SK-N-SH (cell line): Measurements from ENCODE around the gene UNC5B. TPM values are rescaled to one million over a fixed set of nuclear protein-coding genes. Genes with fewer than 3 reads are reported as not detected.

Experiments used
- CTCF ChIA-PET: fragments of 300-600, 350-600 bp; formaldehyde crosslinking; extraction: SDS; loops from one replicate; lab custom pipeline; 2021; lab: Yijun Ruan, JAX
- POLR2A ChIA-PET: fragments of 350-600 bp; sonication (Branson Sonifier 250); formaldehyde crosslinking; extraction: SDS; loops from one replicate; lab custom pipeline; 2020; ENCODE audit warnings: antibody characterized with exemption, inconsistent platforms; lab: Yijun Ruan, JAX
- DNase-seq: peaks from one replicate; pipeline ENCODE4 v3.0.0; 2012
- H2AFZ ChIP-seq: fragments of 200-600 bp; sonication (generic); 2 replicates; pipeline ENCODE4 v1.8.1; 2016; ENCODE audit warnings: antibody characterized with exemption, mild to moderate bottlenecking, low read depth
- H3F3A ChIP-seq: fragments of 200-600 bp; sonication (generic); replicated peaks from 2 replicates; pipeline ENCODE3; 2016; ENCODE audit warnings: antibody characterized with exemption, mild to moderate bottlenecking; ENCODE audit not compliant: insufficient read depth
- H3K27ac ChIP-seq, 2 experiments: fragments of 200-500 bp in 1 of 2; fragments of 200-600 bp in 1 of 2; sonication (Bioruptor generic) in 1 of 2; sonication (generic), shearing (Covaris generic) in 1 of 2; 2 replicates each; pipeline versions ENCODE4 v1.5.1 to v1.6.1; 2014 to 2016; ENCODE audit warnings: low read depth in 2 of 2, inconsistent platforms in 1 of 2, low read length in 1 of 2, mild to moderate bottlenecking in 1 of 2, mixed read lengths in 1 of 2
- H3K27me3 ChIP-seq: fragments of 200-600 bp; sonication (generic), shearing (Covaris generic); 2 replicates; pipeline ENCODE4 v1.6.1; 2016; ENCODE audit warnings: mixed run types; ENCODE audit not compliant: insufficient read depth
- H3K36me3 ChIP-seq, 2 experiments: fragments of 200-500 bp in 1 of 2; fragments of 200-600 bp in 1 of 2; sonication (Bioruptor generic) in 1 of 2; sonication (generic) in 1 of 2; replicated peaks in 1 of 2; 2 replicates each; pipeline versions ENCODE3 to v1.5.1; 2014 to 2016; ENCODE audit warnings: low read length in 1 of 2, mild to moderate bottlenecking in 1 of 2; ENCODE audit not compliant: insufficient read depth in 2 of 2, control insufficient read depth in 1 of 2
- H3K4me1 ChIP-seq, 2 experiments: fragments of 200-500 bp in 1 of 2; fragments of 200-600 bp in 1 of 2; sonication (Bioruptor generic) in 1 of 2; sonication (generic), shearing (Covaris generic) in 1 of 2; 2 replicates each; pipeline versions ENCODE4 v1.5.1 to v1.6.1; 2014 to 2016; ENCODE audit warnings: low read depth in 1 of 2, low read length in 1 of 2, mixed run types in 1 of 2; ENCODE audit not compliant: insufficient read depth in 2 of 2, control insufficient read depth in 1 of 2
- H3K4me2 ChIP-seq: fragments of 200-600 bp; sonication (generic), shearing (Covaris generic); 2 replicates; pipeline ENCODE4 v1.6.1; 2017; ENCODE audit warnings: mixed run types
- H3K4me3 ChIP-seq, 2 experiments: fragments of 200-500 bp in 1 of 2; fragments of 200-600 bp in 1 of 2; sonication (Bioruptor generic) in 1 of 2; sonication (generic), shearing (Covaris generic) in 1 of 2; 2 replicates each; pipeline versions ENCODE4 v1.5.1 to v1.8.1; 2014 to 2016; ENCODE audit warnings: low read depth in 2 of 2, inconsistent platforms in 1 of 2, low read length in 1 of 2, mild to moderate bottlenecking in 1 of 2, mixed read lengths in 1 of 2, moderate library complexity in 1 of 2
- H3K79me2 ChIP-seq: fragments of 200-600 bp; sonication (generic); 2 replicates; pipeline ENCODE4 v1.8.1; 2017; ENCODE audit warnings: mild to moderate bottlenecking; ENCODE audit not compliant: insufficient read depth
- H3K9ac ChIP-seq: fragments of 200-600 bp; sonication (generic); 2 replicates; pipeline ENCODE4 v1.6.1; 2017; ENCODE audit warnings: mixed run types
- H3K9me2 ChIP-seq: fragments of 200-600 bp; sonication (generic); 2 replicates; pipeline ENCODE4 v1.6.1; 2017; ENCODE audit warnings: mixed run types
- H3K9me3 ChIP-seq: fragments of 200-600 bp; sonication (generic); 2 replicates; pipeline ENCODE4 v1.6.1; 2017; ENCODE audit warnings: mixed run types, mild to moderate bottlenecking, moderate library complexity
- H4K20me1 ChIP-seq: fragments of 200-600 bp; sonication (generic); 2 replicates; pipeline ENCODE4 v1.6.1; 2017; ENCODE audit warnings: mild to moderate bottlenecking, mixed run types; ENCODE audit not compliant: insufficient read depth
- EP300 ChIP-seq, 2 experiments: IDR thresholded peaks; 2 replicates each; pipeline versions ENCODE4 v1.4.0 to v1.6.1; 2012; ENCODE audit warnings: borderline replicate concordance in 1 of 2, low read depth in 1 of 2, low read length in 1 of 2
- FOXJ3 ChIP-seq: sonication (generic); formaldehyde crosslinking; IDR thresholded peaks from 2 replicates; pipeline ENCODE4 v1.5.1; 2020; ENCODE audit warnings: mild to moderate bottlenecking, missing genetic modification reagents
- RAD21 ChIP-seq: IDR thresholded peaks from 2 replicates; pipeline ENCODE4 v1.6.1; 2012; ENCODE audit warnings: mild to moderate bottlenecking, low read length
- SMC3 ChIP-seq: IDR thresholded peaks from 2 replicates; pipeline ENCODE4 v1.6.1; 2012; ENCODE audit warnings: low read depth, low read length, improper control_type of control experiment
- TAF1 ChIP-seq: IDR thresholded peaks from 2 replicates; pipeline ENCODE4 v1.6.1; 2012; ENCODE audit warnings: low read depth, mild to moderate bottlenecking, low read length, moderate library complexity, borderline replicate concordance
- TCF12 ChIP-seq: IDR thresholded peaks from 2 replicates; pipeline ENCODE4 v1.4.0; 2012
- USF1 ChIP-seq: IDR thresholded peaks from 2 replicates; pipeline ENCODE4 v1.4.0; 2012; ENCODE audit warnings: low read depth, borderline replicate concordance
- WGBS: methylation state at CpG from one replicate; pipeline ENCODE4 v1.1.6; 2017; ENCODE audit warnings: low lambda C conversion rate; 5-methylcytosine and 5-hydroxymethylcytosine counted together
- polyA plus RNA-seq, 3 experiments: library from polyadenylated mRNA; depleted of rRNA; stranded (reverse); fragments of >200 nt; gene quantifications; 2 replicates each; pipeline ENCODE4 v1.2.3, GENCODE V29; 2012
- TF ChIP-seq, protein P1 (sequence below): IDR thresholded peaks from 2 replicates; pipeline ENCODE4 v1.4.0; 2012; ENCODE audit warnings: low read depth
- TF ChIP-seq, protein P2 (sequence below): fragments of 200-600 bp; sonication (generic); IDR thresholded peaks from 2 replicates; pipeline ENCODE4 v1.6.1; 2017; ENCODE audit warnings: antibody characterized with exemption, mild to moderate bottlenecking, moderate library complexity

Gene UNC5B
- polyA plus RNA-seq, 1 of the 3 experiments (the other 2 are of a cell fraction): 13.8 TPM

DNA sequence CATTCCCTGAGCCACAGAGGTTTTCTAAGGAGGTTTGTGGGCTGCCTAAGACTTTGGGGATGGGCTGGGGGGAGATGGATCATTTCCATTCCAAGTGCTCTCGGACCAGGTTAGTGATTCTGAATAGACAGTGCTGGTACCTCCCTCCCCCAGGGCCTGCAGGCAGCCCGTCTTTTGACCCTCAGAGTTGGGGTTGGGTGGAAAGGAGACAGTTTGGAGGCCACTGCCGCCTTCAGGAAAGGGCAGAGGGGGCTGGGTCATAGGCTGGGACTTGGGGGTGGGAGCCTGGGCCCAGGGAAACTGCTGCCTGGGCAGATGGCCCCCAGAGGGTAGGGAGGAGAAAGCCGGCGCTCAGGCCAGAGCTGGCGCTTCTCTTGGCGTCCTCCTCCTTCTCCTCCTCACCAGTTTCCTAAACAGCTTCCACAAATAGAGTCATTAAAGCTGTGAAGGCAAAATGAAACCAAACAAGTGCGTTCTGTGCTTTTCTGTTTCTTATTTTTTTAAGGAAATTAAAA lies 4.4 kb downstream of the UNC5B start:
- peak overlapping the region; percentile 90 to 91 for H3K27ac ChIP-seq
- DNase-seq: peak; percentile 70

DNA sequence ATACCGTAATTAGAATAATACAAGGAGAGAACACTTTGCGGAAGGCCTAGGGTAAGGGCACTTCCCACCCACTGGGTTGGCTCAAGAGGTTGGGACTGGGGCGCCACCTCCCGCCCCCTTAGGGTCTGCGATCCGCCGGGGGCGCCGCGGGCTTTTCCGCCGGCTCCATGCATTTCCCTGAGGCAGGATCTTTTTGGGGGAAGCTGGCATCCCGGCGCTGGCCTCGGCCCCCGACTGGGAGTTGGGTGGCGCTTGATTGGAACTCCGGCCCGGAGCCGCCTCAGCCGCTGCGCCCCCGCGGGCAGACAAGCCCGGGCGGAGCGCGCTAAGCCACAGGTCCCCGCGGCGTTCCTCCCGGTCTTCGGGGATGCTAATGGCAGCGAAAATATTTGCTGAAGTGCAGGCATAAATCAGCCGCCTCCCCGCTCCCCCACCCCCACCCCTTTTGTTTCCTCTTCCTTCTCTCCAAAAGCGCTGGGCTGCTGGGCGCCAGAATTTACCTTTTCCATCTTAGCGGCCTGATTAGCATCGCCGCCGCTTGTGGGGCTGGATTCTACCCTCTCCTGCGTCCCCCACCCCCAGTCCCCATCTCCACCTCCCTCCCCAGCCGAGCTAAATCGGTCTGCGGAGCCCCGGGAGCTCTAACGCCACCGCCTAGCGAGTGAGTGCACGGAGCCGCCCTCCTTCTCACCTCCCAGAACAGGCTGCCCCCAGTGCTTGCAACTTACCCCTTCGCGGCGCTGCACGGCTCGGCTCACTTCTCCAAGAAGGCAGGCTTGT lies 5.1 kb downstream of the UNC5B start:
- Histone ChIP-seq H3K79me2 (peaks cover 99% of the 10 kb centered on the region), H3K27ac (peak overlapping the region; percentile 90 to 91)
- 24% methylated on average over 31 of the region's 57 CpGs for WGBS

More for the DNA sequence above, 4.4 kb downstream of the UNC5B start:
- 28% methylated on average over 8 of the region's 8 CpGs for WGBS
- Histone ChIP-seq H2AFZ (peak overlapping the region; percentile 83; the same call in 1 of the 2 replicates), H3K79me2 (peaks cover 96% of the 10 kb centered on the region), H3F3A (peaks cover 4% of the 10 kb centered on the region), H3K9ac (peak overlapping the region; percentile 77), H3K4me3 (peak overlapping the region; percentile 53 to 70), H3K4me2 (peak overlapping the region; percentile 96), H3K27me3 (no peaks in the 10 kb centered on the region), H4K20me1 (peaks cover 76% of the 10 kb centered on the region), H3K4me1 (peaks cover 45 to 68% of the 10 kb centered on the region in 2 experiments), H3K9me3 (no peaks in the 10 kb centered on the region), H3K36me3 (no peaks in the 10 kb centered on the region), H3K9me2 (no peaks in the 10 kb centered on the region)
- TF ChIP-seq SMC3 (no peak), TCF12 (no peak), RAD21 (no peak), EP300 (IDR thresholded peaks at IDR 0.05; ENCODE audit: borderline replicate concordance in 1 of 2, low read depth in 1 of 2, low read length in 1 of 2) (no peak), USF1 (no peak), TAF1 (no peak)
- TF ChIP-seq, protein P1, sequence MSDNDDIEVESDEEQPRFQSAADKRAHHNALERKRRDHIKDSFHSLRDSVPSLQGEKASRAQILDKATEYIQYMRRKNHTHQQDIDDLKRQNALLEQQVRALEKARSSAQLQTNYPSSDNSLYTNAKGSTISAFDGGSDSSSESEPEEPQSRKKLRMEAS: no peak
- POLR2A ChIA-PET: interaction anchor here (0.6 to 6.9 kb wide), 7 partner anchors 17 to 624 kb away, joined by 3 to 65 read pairs (median 14); no protein-coding TSS in a partner anchor
- CTCF ChIA-PET: interaction anchor here (1.0 to 10.6 kb wide), 11 partner anchors 10 to 313 kb away, joined by 3 to 107 read pairs (median 10); no protein-coding TSS in a partner anchor

More for the DNA sequence above, 5.1 kb downstream of the UNC5B start:
- Histone ChIP-seq H3K4me3 (peak overlapping the region; percentile 53 to 70), H3K4me2 (peak overlapping the region; percentile 96), H3F3A (peaks cover 6% of the 10 kb centered on the region), H3K9me2 (no peaks in the 10 kb centered on the region), H3K27me3 (no peaks in the 10 kb centered on the region), H3K4me1 (peaks cover 49 to 71% of the 10 kb centered on the region in 2 experiments), H4K20me1 (peaks cover 83% of the 10 kb centered on the region), H2AFZ (peak overlapping the region; percentile 83; the same call in 1 of the 2 replicates), H3K9me3 (no peaks in the 10 kb centered on the region), H3K36me3 (no peaks in the 10 kb centered on the region), H3K9ac (peak overlapping the region; percentile 77)
- ChIA-PET CTCF (interaction anchor here (0.6 to 10.6 kb wide), 14 partner anchors 9 to 314 kb away, joined by 3 to 107 read pairs (median 6); no protein-coding TSS in a partner anchor), POLR2A (interaction anchor here (0.6 to 6.9 kb wide), 8 partner anchors 17 to 624 kb away, joined by 3 to 65 read pairs (median 9); no protein-coding TSS in a partner anchor)
- TF ChIP-seq, protein P2, sequence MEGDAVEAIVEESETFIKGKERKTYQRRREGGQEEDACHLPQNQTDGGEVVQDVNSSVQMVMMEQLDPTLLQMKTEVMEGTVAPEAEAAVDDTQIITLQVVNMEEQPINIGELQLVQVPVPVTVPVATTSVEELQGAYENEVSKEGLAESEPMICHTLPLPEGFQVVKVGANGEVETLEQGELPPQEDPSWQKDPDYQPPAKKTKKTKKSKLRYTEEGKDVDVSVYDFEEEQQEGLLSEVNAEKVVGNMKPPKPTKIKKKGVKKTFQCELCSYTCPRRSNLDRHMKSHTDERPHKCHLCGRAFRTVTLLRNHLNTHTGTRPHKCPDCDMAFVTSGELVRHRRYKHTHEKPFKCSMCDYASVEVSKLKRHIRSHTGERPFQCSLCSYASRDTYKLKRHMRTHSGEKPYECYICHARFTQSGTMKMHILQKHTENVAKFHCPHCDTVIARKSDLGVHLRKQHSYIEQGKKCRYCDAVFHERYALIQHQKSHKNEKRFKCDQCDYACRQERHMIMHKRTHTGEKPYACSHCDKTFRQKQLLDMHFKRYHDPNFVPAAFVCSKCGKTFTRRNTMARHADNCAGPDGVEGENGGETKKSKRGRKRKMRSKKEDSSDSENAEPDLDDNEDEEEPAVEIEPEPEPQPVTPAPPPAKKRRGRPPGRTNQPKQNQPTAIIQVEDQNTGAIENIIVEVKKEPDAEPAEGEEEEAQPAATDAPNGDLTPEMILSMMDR: peak; percentile 22
- no peak for TF ChIP-seq FOXJ3 (CRISPR knock-in tag)
- peak; percentile 62 for DNase-seq
